Renal cortical epithelial cell (primary cell): ENCODE data around the gene ZNF85. TPM values are rescaled to one million over a fixed set of nuclear protein-coding genes. Genes with fewer than 3 reads are reported as not detected.
"Not testable (repeated sequence)": the region's sequence is repeated elsewhere in the genome, so short reads cannot be mapped to it uniquely, and the experiment has no call there.

Experiments used
- DNase-seq: peaks from one replicate; pipeline ENCODE4 v3.0.0-alpha.2; 2011; ENCODE audit warnings: low read depth
- total RNA-seq: library from RNA; depleted of rRNA; stranded (reverse); fragments of >200 nt; gene quantifications from 2 replicates; pipeline ENCODE4 v1.2.3, GENCODE V29; 2014

ZNF85 gene
- total RNA-seq = 1.2 and 5.4 TPM in 2 replicates

DNA sequence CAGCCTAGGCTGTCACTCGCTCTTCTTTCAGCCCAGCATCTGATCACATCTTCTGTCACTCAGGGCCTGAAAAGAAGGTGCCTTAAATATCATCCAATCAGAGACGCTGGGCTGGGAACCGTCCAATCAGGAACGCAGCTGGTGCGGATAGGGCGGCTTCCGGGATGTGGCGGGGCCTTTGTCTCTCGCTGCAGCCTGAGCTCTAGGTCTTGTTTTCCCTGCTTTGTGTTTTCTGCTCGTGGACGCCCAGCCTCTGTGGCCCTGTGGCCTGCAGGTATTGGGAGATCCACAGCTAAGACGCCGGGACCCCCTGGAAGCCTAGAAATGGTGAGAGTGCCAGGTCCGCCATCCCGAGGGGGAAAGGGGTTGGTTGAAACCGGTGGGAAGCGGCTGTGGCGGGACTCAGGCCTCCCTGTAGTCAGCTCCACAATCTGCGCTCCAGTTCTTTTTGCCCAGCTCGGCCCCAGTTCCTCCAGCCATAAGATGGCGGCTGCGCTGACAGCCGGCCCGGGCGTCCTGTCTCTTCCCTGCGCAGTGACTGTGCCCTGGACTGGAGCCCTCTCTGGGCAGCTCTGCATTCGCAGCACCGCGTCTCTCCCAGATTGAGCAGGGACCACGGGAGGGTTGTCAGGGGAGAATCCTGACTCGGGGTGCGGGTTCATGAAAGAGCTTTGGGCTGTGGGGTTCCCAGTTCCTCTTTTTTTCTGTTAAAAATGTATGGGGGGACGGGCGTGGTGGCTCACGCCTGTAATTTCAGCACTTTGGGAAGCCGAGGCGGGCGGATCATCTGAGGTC lies at the start of gene ZNF85:
Gene ZNF85 (plus strand): TSS at position 175 of the 795 bp plus-strand sequence. CDS start 150 bp downstream, at position 325.
- DNase-seq = peak; percentile 85

DNA sequence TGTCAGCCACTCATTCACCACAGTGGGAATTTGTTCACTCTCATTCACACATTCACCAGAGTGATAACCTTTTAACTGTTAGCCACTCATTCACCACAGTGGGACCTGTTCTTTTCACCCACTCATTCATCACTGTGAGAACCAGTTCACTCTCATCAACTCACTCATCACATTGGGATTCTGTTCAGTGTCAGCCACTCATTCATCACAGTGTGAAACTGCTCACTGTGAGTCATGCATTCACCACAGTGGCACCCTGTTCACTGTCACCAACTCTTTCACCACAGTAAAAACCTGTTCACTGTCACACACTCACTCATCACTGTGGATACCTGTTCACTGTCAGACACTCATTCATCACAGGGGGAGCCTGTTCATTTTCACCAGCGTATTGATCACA lies 43.5 kb upstream of the ZNF85 start:
- DNase-seq = no peak

DNA sequence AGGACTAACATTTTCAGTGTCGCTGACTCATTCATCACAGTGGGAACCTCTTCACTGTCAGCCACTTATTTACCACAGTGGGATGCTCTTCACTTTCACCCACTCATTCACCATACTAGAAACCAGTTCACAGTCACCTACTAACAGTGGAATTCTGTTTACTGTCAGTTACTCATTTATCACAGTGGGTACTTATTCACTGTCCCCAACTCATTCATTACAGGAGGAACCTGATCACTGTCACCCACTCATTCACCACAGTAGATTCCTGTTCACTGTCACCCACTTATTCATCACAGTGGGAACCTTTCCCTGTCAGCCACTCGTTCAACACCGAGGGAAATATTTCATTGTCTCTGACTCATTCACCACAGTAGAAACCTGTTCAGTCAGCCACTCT lies 10.1 kb upstream of the ZNF85 start:
- no peak for DNase-seq

DNA sequence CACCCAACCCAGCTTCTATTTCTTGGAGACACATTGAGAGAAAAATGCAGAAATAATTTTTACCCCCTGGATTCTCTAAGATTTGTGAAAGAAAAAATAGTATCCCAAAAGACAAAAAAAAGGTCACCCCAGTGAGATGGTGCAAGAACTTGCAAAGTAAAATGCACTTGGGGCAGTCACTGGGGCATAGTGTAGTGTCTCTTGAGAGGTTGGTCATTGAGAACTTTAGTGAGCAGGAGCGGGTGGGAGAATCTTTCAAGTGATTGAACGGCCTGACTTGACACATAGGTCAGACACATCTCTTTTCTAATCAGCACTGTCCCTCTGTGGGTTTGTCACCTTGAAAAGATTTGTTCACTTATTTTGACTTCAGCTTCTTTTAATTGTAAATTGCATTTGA lies 2.4 kb downstream of the ZNF85 start:
- DNase-seq = no peak

DNA sequence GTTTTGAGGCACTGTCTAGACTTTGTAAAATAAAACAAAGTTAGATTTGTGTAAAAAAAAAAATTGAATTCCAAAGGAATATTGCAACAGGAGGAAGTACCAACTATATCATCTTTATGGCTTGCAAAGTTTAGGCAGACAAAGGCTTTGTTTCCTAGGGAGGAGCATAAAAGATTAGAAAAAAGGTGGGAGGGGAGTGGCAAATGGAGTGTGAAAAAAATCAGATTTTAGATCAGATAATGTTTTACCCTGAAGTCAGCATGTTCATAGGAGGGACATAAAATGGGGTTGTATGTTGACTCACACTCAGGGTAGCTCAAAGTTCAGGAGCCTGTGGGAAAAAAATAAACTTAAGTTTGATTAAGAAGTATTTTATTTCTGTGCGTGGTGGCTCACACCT lies 3.7 kb downstream of the ZNF85 start:
- DNase-seq = peak; percentile 9

DNA sequence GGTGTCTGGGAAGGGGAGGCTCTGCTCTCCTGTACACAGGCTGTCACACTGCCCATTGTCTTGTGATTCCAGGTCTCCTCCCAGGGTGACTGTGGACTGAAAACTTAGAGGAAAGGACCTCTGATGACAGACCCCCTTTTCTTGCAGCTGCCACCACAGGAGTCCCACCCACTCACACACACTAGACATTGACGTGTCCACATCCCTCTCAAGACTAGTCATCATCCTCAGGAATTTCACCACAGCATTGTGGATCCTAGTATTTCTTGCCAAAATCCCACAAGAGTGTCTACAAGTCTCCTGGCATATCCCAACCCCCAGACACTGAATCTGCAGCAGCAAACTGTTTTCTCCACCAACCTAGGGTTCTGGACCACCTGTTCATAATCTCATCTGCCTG lies 5.3 kb downstream of the ZNF85 start:
- DNase-seq = no peak

DNA sequence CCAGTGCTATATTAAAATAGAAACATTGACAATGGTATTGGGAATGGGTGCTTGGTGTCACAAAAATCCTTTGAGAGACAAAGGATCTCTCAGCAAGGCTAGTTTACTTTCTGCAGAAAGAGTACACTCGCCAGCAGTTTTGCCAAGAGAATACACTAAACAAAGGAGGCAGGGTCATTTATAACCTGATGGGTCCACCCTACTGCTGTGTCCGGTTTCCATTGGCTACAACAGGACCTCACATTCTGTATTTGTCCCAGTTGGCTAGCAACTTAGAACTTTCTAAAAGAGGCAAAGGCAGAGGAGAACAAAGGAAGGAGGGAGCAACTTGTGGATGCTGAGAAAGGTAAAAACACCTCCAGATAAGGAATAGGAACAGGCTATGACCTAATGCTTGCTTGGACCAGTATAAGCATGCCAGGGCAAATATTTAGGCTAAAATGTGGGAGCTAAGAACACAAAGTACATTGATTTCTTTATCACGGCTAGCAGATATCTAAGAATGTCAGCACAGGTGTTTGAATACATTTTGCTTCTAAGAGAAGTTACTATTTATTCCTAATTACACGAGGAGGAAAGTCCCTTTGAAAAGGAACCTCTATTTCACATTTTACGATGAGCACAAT lies 13.4 kb downstream of the ZNF85 start:
- DNase-seq = not testable (repeated sequence)

DNA sequence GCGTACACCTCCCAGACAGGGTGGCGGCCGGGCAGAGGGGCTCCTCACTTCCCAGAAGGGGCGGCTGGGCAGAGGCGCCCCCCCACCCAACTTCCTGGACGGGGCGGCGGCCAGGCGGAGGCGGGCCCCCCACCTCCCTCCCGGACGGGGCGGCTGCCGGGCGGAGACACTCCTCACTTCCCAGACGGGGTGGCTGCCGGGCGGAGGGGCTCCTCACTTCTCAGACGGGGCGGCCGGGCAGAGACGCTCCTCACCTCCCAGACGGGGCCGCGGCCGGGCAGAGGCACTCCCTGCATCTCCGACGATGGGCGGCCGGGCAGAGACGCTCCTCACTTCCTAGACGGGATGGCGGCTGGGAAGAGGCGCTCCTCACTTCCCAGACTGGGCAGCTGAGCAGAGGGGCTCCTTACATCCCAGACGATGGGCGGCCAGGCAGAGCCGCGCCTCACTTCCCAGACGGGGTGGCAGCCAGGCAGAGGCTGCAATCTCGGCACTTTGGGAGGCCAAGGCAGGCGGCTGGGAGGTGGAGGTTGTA lies 29.6 kb downstream of the ZNF85 start:
- not testable (repeated sequence) for DNase-seq

DNA sequence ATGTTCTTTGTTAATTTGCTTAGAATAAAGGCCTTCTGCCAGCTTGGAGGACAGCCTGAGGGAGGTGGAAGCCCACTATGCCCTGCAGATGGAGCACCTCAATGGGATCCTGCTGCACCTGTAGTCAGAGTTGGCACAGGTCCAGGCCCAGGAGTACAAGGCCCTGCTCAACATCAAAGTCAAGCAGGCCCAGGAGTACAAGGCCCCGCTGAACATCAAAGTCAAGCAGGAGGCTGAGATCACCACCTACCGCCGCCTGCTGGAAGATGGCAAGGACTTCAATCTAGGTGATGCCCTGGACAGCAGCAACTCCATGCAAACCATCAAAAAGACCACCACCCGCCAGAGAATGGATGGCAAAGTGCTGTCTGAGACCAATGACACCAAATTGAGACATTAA lies 41.7 kb downstream of the ZNF85 start:
- DNase-seq = no peak

DNA sequence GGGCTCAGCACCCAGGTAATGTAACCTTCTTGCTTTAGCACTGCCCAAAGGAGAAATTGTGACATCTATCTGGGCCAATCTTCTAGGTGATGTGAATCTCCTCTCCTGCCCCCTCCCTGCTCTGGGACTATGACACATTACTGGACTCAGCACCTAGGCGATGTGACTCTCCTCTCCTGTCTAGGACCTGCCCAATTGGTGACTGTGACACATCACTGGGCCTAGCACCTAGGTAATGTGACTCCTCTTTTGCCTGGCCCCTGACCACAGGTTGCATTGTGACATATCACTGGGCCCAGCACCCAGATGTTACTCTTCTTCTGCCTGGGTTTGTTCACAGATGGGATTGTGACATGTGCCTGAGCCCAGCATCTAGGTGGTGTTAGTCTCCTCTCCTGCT lies 45.0 kb downstream of the ZNF85 start:
- no peak for DNase-seq

DNA sequence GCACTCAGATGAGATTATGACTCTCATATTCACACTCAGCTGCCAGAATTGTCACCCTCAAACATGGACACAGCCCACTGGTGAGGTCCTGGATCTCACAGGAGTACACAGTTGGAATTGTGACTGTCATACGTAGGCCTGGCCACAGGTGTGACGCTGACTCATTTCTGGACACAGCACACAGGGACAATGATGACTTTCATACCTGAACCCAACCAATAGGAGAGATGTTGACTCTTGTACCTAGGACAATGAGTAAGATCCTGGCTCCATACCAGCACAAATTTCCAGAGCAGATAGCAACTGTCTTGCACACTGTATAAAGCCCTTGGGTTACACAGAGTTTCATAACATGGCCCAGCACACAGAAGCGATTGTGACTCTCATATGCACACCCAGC lies 46.4 kb downstream of the ZNF85 start:
- DNase-seq = no peak

DNA sequence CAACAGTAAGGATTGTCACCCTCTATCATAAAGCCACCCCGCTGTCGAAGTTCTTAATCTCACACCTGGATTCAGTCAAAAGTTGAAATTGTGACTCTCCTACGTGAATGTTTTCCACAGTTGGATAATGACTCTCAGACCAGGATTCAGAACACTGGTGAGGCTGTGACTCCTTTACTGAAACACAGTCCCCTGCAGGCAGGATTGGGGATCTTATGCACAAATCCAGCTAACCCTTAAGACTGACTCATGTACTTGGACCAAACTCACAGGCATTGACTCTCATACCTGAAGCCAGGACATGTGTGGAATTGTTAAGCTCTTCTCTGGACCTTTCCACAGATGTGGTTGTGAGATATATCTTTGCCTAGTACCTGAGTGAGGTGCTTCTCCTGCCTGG lies 46.8 kb downstream of the ZNF85 start:
- no peak for DNase-seq

DNA sequence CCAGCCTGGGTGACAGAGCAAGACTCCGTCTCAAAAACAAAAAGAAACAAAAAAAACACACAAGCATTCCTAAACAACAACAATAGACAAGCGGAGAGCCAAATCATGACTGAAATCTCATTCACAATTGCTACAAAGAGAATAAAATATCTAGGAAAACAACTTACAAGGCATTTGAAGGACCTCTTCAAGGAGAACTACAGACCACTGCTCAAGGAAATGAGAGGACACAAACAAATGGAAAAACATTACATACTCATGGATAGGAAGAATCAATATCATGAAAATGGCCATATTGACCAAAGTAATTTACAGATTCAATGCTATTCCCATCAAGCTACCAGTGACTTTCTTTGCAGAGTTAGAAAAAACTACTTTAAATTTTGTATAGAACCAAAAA lies 69.7 kb downstream of the ZNF85 start:
- not testable (repeated sequence) for DNase-seq

DNA sequence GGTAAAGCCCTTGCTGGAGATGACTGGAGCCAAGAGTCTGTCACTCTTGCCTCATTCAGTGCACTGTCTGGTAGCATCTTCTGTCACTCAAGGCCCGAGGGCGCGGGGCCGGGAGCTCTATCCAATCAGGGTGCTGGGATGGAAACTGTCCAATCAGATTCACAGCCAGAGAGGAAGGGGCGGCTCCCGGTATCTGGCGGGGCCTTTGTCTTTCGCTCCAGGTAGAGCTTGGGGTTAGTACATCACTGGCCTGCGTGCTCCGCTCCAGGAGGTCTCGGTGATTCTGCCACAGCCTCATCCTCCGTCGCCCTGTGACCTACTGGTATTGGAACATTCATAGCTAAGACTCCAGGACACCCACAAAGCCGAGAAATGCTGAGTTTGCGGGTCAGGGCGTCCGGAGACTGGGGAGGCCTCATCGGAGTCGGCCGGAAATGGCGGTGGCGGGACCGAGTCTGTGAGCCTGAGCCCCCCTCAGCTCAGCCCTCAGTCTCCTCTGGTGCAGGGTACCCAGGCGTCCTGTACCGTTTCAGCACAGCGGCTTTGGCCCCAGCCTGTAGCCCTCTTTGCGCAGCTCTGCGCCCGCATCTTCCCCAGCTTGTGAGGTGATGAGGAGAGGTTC lies 76.8 kb downstream of the ZNF85 start:
- DNase-seq = peak; percentile 77

Other genes with a start within 250 kb of the ZNF85 start
- 2.8 and 5.2 TPM in 2 replicates for gene ZNF66, start 146.9 kb upstream of the ZNF85 start, total RNA-seq
- gene ZNF430, start 97.4 kb downstream of the ZNF85 start, total RNA-seq = 13.0 and 17.5 TPM in 2 replicates
- gene ZNF714, start 159.0 kb downstream of the ZNF85 start, total RNA-seq = 6.1 and 7.6 TPM in 2 replicates
- 4.3 and 10.7 TPM in 2 replicates for gene ZNF431, start 218.8 kb downstream of the ZNF85 start, total RNA-seq